HG03135 (cell line): Measurements from ENCODE around the gene SORCS1.

Experiments
- ATAC-seq: cut with Tn5 transposase; IDR thresholded peaks from one replicate; pipeline ENCODE4 v1.9.1; 2021; ENCODE audit warnings: mild to moderate bottlenecking, moderate library complexity; ENCODE audit not compliant: unreplicated experiment

Gene SORCS1

GRCh38 chr10:106765241-106765754 lies 399.2 kb downstream of the SORCS1 start:
- ATAC-seq: no peak

- ATAC-seq: no peak
Measured at GRCh38 chr10:106764360-106764759, 400.1 kb downstream of the SORCS1 start.

GRCh38 chr10:106761906-106762305 lies 402.6 kb downstream of the SORCS1 start:
- no peak for ATAC-seq

- no peak for ATAC-seq
Measured at GRCh38 chr10:106757521-106757920, 407.0 kb downstream of the SORCS1 start.

- no peak for ATAC-seq
Measured at GRCh38 chr10:106751091-106751490, 413.4 kb downstream of the SORCS1 start.

GRCh38 chr10:106746868-106747267 lies 417.6 kb downstream of the SORCS1 start:
- no peak for ATAC-seq

- no peak for ATAC-seq
Measured at GRCh38 chr10:106741006-106741530, 423.4 kb downstream of the SORCS1 start.

- ATAC-seq: no peak
Measured at GRCh38 chr10:106740071-106740470, 424.4 kb downstream of the SORCS1 start.

- ATAC-seq: no peak
Measured at GRCh38 chr10:106734220-106734619, 430.3 kb downstream of the SORCS1 start.

- ATAC-seq: no peak
Measured at GRCh38 chr10:106728232-106728631, 436.3 kb downstream of the SORCS1 start.

GRCh38 chr10:106727170-106727569 lies 437.3 kb downstream of the SORCS1 start:
- ATAC-seq: no peak

GRCh38 chr10:106722524-106722923 lies 442.0 kb downstream of the SORCS1 start:
- no peak for ATAC-seq

GRCh38 chr10:106720683-106721082 lies 443.8 kb downstream of the SORCS1 start:
- no peak for ATAC-seq

- ATAC-seq: no peak
Measured at GRCh38 chr10:106716381-106716780, 448.1 kb downstream of the SORCS1 start.

GRCh38 chr10:106714734-106715555 lies 449.6 kb downstream of the SORCS1 start:
- ATAC-seq: no peak

GRCh38 chr10:106713846-106714245 lies 450.7 kb downstream of the SORCS1 start:
- ATAC-seq: no peak

GRCh38 chr10:106712988-106713387 lies 451.5 kb downstream of the SORCS1 start:
- ATAC-seq: no peak

GRCh38 chr10:106711313-106711906 lies 453.1 kb downstream of the SORCS1 start:
- ATAC-seq: peak; percentile 69

GRCh38 chr10:106708506-106708905 lies 456.0 kb downstream of the SORCS1 start:
- ATAC-seq: no peak

- no peak for ATAC-seq
Measured at GRCh38 chr10:106707657-106708056, 456.8 kb downstream of the SORCS1 start.

- ATAC-seq: no peak
Measured at GRCh38 chr10:106706127-106706526, 458.4 kb downstream of the SORCS1 start.

- ATAC-seq: peak; percentile 72
Measured at GRCh38 chr10:106705681-106706100, 458.8 kb downstream of the SORCS1 start.
